ENCODE data around the gene EDEM2.

GRCh38 chr20:35106827-35107380, 40.2 kb downstream of the EDEM2 start:
- TF ChIP-seq CTCF (IDR thresholded peaks at IDR 0.05) (no peak), POLR2A (IDR thresholded peaks at IDR 0.05; ENCODE audit: low read length) (no peak), CHD4 (IDR thresholded peaks at IDR 0.05; ENCODE audit: borderline replicate concordance) (no peak), ELK1 (IDR thresholded peaks at IDR 0.05; ENCODE audit: low read depth, low read length) (no peak)
